GM23248 (cell line): ENCODE data around the gene NECAB3.

Experiments
- EZH2 ChIP-seq: fragments of 200-600 bp; sonication (generic); IDR thresholded peaks from 2 replicates; pipeline ENCODE4 v1.6.1; 2018; ENCODE audit warnings: antibody characterized with exemption, mild to moderate bottlenecking; ENCODE audit not compliant: insufficient read depth, poor library complexity, severe bottlenecking
- EZH2phosphoT487 ChIP-seq: fragments of 200-600 bp; sonication (generic); IDR thresholded peaks from 2 replicates; pipeline ENCODE4 v1.6.1; 2018; ENCODE audit warnings: antibody characterized with exemption, moderate library complexity, mild to moderate bottlenecking, low read depth; ENCODE audit not compliant: insufficient read depth

DNA sequence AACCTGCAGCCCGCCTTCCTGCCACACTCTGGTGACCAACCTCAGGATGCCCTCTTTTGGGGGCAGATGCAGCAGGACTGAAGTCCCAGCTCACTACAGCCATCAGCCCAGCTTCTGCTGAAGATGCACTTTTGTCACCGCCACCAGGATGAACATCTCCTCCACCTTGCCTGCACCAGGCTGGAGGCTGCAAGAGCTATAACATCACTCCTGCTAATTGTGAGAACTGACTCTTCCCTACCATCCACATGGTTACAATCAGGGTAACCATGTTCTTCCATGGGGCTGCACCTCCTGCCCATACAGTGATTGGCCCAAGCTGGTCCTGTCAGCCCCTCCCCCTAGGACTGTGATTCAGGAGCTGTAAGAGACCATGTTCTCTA is 9.5 kb downstream of the NECAB3 start:
- no peak for TF ChIP-seq EZH2
- no peak for TF ChIP-seq EZH2phosphoT487
